Natural killer cell treated with Interleukin-12 subunit alpha and Interleukin-12 subunit beta and Interleukin-15 and Interleukin-18, amount 100 ng/mL, for 72 hours (primary cell): ENCODE measurements around the gene SPANXN2. TPM values are rescaled to one million over a fixed set of nuclear protein-coding genes. Genes with fewer than 3 reads are reported as not detected.
"Not testable (repeated sequence)": the region's sequence is repeated elsewhere in the genome, so short reads cannot be mapped to it uniquely, and the experiment has no call there.

Source experiments
- ATAC-seq, 2 donors: fragments of 150-1000 bp; cut with Tn5 transposase in 1 of 2; sonication (Bioruptor Pico), chemical (Tn5 transposase) in 1 of 2; 2 replicates each; pipeline ENCODE4 v1.10.0; 2021
- DNase-seq: peaks from one replicate; pipeline ENCODE4 v3.0.0; 2022; ENCODE audit warnings: low spot score
- H3K27ac Mint-ChIP-seq, 2 donors: 1 replicate in 1 of 2; 2 replicates in 1 of 2; pipeline ENCODE4 v1.8.0; 2022; ENCODE audit warnings: mixed read lengths in 2 of 2, mild to moderate bottlenecking in 1 of 2, moderate library complexity in 1 of 2
- H3K27me3 Mint-ChIP-seq, 2 donors: 1 replicate in 1 of 2; 2 replicates in 1 of 2; pipeline ENCODE4 v1.8.0; 2022; ENCODE audit warnings: mixed read lengths in 2 of 2
- H3K36me3 Mint-ChIP-seq: one replicate; pipeline ENCODE4 v1.8.0; 2022; ENCODE audit warnings: mixed read lengths
- H3K4me1 Mint-ChIP-seq, 2 donors: 1 replicate in 1 of 2; 2 replicates in 1 of 2; pipeline ENCODE4 v1.8.0; 2022; ENCODE audit warnings: low read depth in 2 of 2, mixed read lengths in 2 of 2, mild to moderate bottlenecking in 1 of 2
- H3K4me3 Mint-ChIP-seq: one replicate; pipeline ENCODE4 v1.8.0; 2022; ENCODE audit warnings: mixed read lengths
- H3K9me3 Mint-ChIP-seq: 2 replicates; pipeline ENCODE4 v1.8.0; 2022; ENCODE audit warnings: mixed read lengths
- total RNA-seq, 2 donors: library from RNA; stranded (reverse); gene quantifications; one replicate each; pipeline ENCODE4 v1.2.3, GENCODE V29; 2022

Gene SPANXN2
- total RNA-seq = not detected

GRCh38 chrX:143720652-143721051, at the start of gene SPANXN2:
Gene SPANXN2 (minus strand): TSS chrX:143720752. CDS start chrX:143720668, 84 bp downstream.
- H3K4me3 Mint-ChIP-seq, H3K4me1 Mint-ChIP-seq: not testable (repeated sequence)

GRCh38 chrX:143768976-143769375, 48.4 kb upstream of the SPANXN2 start:
- H3K9me3 Mint-ChIP-seq = peaks cover 3% of the 10 kb centered on the region
- no peak overlapping the region for H3K27ac Mint-ChIP-seq
- H3K4me3 Mint-ChIP-seq = no peak overlapping the region
- H3K27me3 Mint-ChIP-seq = no peaks in the 10 kb centered on the region
- ATAC-seq (no peak), DNase-seq (no peak)
- H3K4me1 Mint-ChIP-seq = no peaks in the 10 kb centered on the region
- peaks cover 5% of the 10 kb centered on the region for H3K36me3 Mint-ChIP-seq

More at GRCh38 chrX:143720652-143721051, at the start of gene SPANXN2:
- H3K9me3 Mint-ChIP-seq, H3K27me3 Mint-ChIP-seq, DNase-seq, ATAC-seq, H3K27ac Mint-ChIP-seq: not testable (repeated sequence)
- peaks cover 10% of the 10 kb centered on the region for H3K36me3 Mint-ChIP-seq

DNA sequence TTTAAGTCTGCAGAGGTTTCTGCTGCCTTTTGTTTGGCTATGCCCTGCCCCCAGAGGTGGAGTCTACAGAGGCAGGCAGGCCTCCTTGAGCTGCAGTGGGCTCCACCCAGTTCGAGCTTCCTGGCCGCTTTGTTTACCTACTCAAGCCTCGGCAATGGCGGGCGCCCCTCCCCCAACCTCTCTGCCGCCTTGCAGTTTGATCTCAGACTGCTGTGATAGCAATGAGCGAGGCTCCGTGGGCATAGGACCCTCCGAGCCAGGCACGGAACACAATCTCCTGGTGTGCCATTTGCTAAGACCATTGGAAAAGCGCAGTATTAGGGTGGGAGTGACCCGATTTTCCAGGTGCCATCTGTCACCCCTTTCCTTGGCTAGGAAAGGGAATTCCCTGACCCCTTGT, 47.2 kb upstream of the SPANXN2 start:
- H3K27ac Mint-ChIP-seq, H3K36me3 Mint-ChIP-seq, ATAC-seq, H3K4me3 Mint-ChIP-seq, DNase-seq, H3K27me3 Mint-ChIP-seq, H3K9me3 Mint-ChIP-seq, H3K4me1 Mint-ChIP-seq: not testable (repeated sequence)

DNA sequence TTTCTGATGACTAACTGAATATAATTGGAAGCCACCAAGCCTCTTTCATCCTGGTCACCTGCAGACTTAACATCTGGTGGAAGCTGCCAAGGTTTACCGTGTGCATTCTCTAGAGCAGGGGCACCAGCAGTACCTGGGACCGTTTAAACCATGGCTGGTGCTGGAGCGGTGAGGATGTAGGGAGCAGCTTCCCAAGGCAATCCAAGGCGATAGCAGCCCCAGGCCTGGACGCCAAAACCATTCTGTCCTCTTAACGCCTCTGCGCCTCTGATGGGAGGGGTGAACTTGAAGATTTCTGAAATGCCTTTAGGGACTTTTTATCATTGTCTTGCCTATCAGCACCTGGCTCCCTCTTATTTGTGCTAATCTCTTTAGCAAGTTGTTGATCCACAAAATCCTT, 37.3 kb upstream of the SPANXN2 start:
- no peak overlapping the region for H3K27ac Mint-ChIP-seq
- H3K27me3 Mint-ChIP-seq = no peaks in the 10 kb centered on the region
- no peaks in the 10 kb centered on the region for H3K4me1 Mint-ChIP-seq
- H3K36me3 Mint-ChIP-seq = peaks cover 5% of the 10 kb centered on the region
- DNase-seq (no peak), ATAC-seq (no peak)
- no peak overlapping the region for H3K4me3 Mint-ChIP-seq
- H3K9me3 Mint-ChIP-seq = no peaks in the 10 kb centered on the region

- H3K27me3 Mint-ChIP-seq = no peaks in the 10 kb centered on the region
- no peaks in the 10 kb centered on the region for H3K9me3 Mint-ChIP-seq
- DNase-seq = no peak
- no peak overlapping the region for H3K27ac Mint-ChIP-seq
- no peaks in the 10 kb centered on the region for H3K4me1 Mint-ChIP-seq
- no peak for ATAC-seq
- H3K36me3 Mint-ChIP-seq = peaks cover 5% of the 10 kb centered on the region
- no peak overlapping the region for H3K4me3 Mint-ChIP-seq
These were observed 36.8 kb upstream of the SPANXN2 start for GRCh38 chrX:143757375-143757774.

DNA sequence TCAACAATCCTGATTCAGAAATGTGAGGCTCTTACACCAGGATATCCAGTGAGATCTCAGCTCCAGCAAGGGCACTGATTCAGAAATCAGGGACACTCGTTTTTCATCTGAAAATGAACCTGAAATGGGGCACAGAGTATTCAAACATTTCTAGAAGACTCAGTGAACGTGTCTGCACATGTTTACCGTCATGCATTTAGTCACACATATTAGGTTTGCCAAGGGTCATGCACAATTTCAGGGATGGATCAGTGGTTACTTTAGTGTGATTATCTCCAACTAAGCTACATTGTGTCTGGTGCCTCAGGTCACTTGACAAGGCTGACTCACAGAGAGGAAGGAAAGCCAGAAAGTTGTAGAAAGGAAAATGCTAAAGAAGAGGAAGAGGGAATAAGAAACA, 33.6 kb upstream of the SPANXN2 start:
- H3K27me3 Mint-ChIP-seq = no peaks in the 10 kb centered on the region
- H3K36me3 Mint-ChIP-seq = peaks cover 5% of the 10 kb centered on the region
- ATAC-seq = no peak
- no peak overlapping the region for H3K4me3 Mint-ChIP-seq
- H3K4me1 Mint-ChIP-seq = no peaks in the 10 kb centered on the region
- no peak overlapping the region for H3K27ac Mint-ChIP-seq
- no peak for DNase-seq
- no peaks in the 10 kb centered on the region for H3K9me3 Mint-ChIP-seq

DNA sequence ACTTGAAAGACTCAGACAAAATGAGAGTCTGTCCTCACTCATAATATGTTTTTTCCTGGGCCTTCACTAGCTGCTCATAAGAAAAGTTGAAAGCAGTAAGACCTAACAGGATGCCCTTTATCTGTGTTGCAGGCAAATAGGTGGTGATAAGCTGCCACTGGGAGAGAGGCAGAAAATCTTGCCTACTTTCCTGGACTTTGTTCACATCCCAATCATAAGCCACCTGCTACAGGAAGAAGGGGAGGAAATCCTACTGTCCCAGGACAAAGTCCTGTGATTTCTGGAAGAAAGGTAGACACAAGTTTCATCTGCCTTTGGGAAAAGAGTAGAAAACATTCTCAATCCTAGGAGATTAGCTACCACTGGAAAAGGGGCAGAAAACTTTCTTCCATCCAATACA, 13.3 kb upstream of the SPANXN2 start:
- ATAC-seq = no peak
- no peaks in the 10 kb centered on the region for H3K4me1 Mint-ChIP-seq
- H3K27ac Mint-ChIP-seq = no peak overlapping the region
- no peaks in the 10 kb centered on the region for H3K9me3 Mint-ChIP-seq
- H3K4me3 Mint-ChIP-seq = no peak overlapping the region
- no peaks in the 10 kb centered on the region for H3K27me3 Mint-ChIP-seq
- no peak for DNase-seq
- H3K36me3 Mint-ChIP-seq = no peaks in the 10 kb centered on the region

DNA sequence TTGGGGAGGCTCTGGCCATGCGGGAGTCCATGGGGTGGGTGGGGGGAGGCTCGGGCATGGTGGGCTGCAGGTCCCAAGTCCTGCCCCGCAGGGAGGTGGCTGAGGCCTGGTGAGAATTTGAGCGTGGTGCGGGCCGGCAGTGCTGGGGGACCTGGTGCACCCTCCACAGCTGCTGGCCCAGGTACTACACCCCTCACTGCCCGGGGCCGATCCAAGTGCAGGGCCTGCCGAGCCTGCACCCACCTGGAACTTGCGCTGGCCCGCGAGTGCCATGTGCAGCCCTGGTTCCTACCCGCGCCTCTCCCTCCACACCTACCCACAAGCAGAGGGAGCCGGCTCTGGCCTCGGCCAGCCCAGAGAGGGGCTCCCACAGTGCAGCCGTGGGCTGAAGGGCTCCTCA, 5.7 kb upstream of the SPANXN2 start:
- H3K4me1 Mint-ChIP-seq = no peaks in the 10 kb centered on the region
- ATAC-seq (no peak), DNase-seq (no peak)

DNA sequence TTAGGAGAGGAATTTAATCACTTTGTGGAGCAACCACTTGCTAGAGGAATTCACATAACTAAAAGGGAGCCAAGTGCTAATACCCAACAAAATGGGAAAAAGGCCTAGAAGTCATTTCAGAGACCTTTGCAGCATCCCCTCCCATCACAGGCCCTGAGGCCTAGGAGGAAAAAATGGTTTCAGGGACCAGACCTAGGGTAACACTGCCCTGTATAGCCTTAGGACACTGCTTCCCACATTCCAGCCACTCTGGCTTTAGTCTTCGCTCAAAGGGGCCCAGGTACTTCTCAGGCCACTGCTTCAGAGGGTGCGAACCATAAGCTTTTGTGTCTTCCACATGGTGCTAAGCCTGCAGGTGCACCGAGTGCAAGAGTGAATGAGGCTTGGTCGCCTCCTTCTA, 19.1 kb downstream of the SPANXN2 start:
- DNase-seq (no peak), ATAC-seq (no peak)
- no peaks in the 10 kb centered on the region for H3K9me3 Mint-ChIP-seq
- no peaks in the 10 kb centered on the region for H3K4me1 Mint-ChIP-seq
- H3K27me3 Mint-ChIP-seq = peaks cover 0 to 3% of the 10 kb centered on the region in 2 donors
- no peak overlapping the region for H3K27ac Mint-ChIP-seq
- H3K36me3 Mint-ChIP-seq = no peaks in the 10 kb centered on the region
- H3K4me3 Mint-ChIP-seq = no peak overlapping the region

More for the DNA sequence above, 5.7 kb upstream of the SPANXN2 start:
- no peak overlapping the region for H3K4me3 Mint-ChIP-seq
- no peak overlapping the region for H3K27ac Mint-ChIP-seq
- peaks cover 5% of the 10 kb centered on the region for H3K36me3 Mint-ChIP-seq
- H3K9me3 Mint-ChIP-seq = peaks cover 3% of the 10 kb centered on the region
- H3K27me3 Mint-ChIP-seq = no peaks in the 10 kb centered on the region

DNA sequence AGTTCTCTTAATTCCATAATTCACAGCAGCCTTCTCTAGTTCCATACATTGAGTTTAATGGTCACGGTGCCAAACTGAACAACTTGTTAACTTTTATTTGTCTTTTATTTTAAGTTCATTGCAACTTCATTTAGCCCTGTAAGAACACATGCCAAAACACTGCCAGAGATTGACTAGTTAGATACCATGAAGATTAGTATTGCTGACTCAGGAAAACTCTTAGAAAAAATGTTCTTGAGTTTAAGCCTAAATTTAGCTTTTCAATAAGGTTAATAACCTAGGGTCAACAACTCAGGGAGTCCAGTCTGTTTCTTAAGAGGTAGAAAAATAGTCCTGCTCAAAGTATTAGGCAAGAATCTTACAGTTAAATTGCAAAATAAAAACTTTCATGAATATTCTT, 25.7 kb downstream of the SPANXN2 start:
- Mint-ChIP-seq H3K27me3 (peaks cover 0 to 5% of the 10 kb centered on the region in 2 donors), H3K4me1 (no peaks in the 10 kb centered on the region), H3K36me3 (no peaks in the 10 kb centered on the region), H3K9me3 (peaks cover 3% of the 10 kb centered on the region), H3K4me3 (no peak overlapping the region), H3K27ac (no peak overlapping the region)
- DNase-seq (no peak), ATAC-seq (no peak)

DNA sequence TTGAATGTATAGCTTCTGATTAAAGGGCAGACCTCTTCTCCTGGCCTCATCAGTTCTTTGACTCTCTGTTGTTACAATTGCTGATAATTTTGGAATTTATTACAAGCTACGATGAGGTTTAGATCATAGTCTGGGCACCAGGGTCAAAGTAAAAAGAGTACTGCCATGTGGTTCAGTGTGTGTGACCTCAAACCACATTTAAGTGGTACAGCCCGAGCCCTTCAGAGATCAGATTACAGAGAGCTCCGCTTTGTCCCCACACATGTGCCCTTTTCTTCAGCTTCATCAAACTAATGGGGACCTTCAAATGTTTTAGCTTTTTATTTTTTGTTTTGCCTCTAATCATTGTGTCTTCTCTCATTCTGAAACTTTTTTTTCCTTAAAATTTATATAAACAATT, 37.1 kb downstream of the SPANXN2 start:
- no peak for DNase-seq
- Mint-ChIP-seq H3K4me1 (no peaks in the 10 kb centered on the region), H3K27ac (no peak overlapping the region), H3K4me3 (no peak overlapping the region), H3K27me3 (peaks cover 0 to 3% of the 10 kb centered on the region in 2 donors), H3K9me3 (no peaks in the 10 kb centered on the region), H3K36me3 (no peaks in the 10 kb centered on the region)
- ATAC-seq = no peak

DNA sequence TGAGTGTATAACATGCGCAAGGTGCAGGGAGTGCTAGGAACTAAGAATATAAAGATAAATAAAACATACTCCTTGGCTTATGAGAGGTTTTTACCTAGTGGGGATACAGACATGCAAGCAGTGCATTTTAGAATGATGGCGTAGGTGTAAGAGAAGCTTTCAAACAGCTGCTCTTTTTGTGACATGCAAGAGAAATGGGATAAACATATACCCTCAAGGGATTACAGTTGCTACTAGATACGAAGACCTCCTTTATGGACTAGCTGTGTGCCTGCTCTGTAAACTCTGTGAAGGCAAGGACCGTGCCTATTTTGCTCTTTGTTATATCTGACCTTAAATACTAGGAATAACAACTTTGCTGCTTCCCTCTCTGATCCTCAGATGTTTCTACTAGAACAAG, 45.6 kb downstream of the SPANXN2 start:
- H3K4me1 Mint-ChIP-seq = no peaks in the 10 kb centered on the region
- no peaks in the 10 kb centered on the region for H3K36me3 Mint-ChIP-seq
- H3K27ac Mint-ChIP-seq = no peak overlapping the region
- H3K9me3 Mint-ChIP-seq = peaks cover 3% of the 10 kb centered on the region
- peaks cover 0 to 2% of the 10 kb centered on the region in 2 donors for H3K27me3 Mint-ChIP-seq
- no peak overlapping the region for H3K4me3 Mint-ChIP-seq
- DNase-seq (no peak), ATAC-seq (no peak)

GRCh38 chrX:143669395-143669794, 51.2 kb downstream of the SPANXN2 start:
- Mint-ChIP-seq H3K9me3 (peaks cover 3% of the 10 kb centered on the region), H3K4me1 (no peaks in the 10 kb centered on the region), H3K36me3 (no peaks in the 10 kb centered on the region), H3K27me3 (peaks cover 0 to 2% of the 10 kb centered on the region in 2 donors), H3K27ac (no peak overlapping the region), H3K4me3 (no peak overlapping the region)
- DNase-seq (no peak), ATAC-seq (no peak)

- ATAC-seq (no peak), DNase-seq (no peak)
- Mint-ChIP-seq H3K27me3 (no peaks in the 10 kb centered on the region), H3K4me3 (no peak overlapping the region), H3K4me1 (no peaks in the 10 kb centered on the region), H3K27ac (no peak overlapping the region), H3K9me3 (no peaks in the 10 kb centered on the region), H3K36me3 (no peaks in the 10 kb centered on the region)
These were observed 56.2 kb downstream of the SPANXN2 start for GRCh38 chrX:143664302-143664701.

- Mint-ChIP-seq H3K27me3 (no peaks in the 10 kb centered on the region), H3K4me1 (no peaks in the 10 kb centered on the region), H3K4me3 (no peak overlapping the region), H3K9me3 (no peaks in the 10 kb centered on the region), H3K36me3 (no peaks in the 10 kb centered on the region), H3K27ac (no peak overlapping the region)
- DNase-seq (no peak), ATAC-seq (no peak)
These were observed 56.8 kb downstream of the SPANXN2 start for GRCh38 chrX:143663755-143664154.
